ENCODE data around the gene APOM.

GRCh38 chr6:31659649-31660380 lies 4.1 kb downstream of the APOM start:
- TF ChIP-seq CTCF (IDR thresholded peaks at IDR 0.05 in 4 of 5, conservative IDR thresholded peaks at IDR 0.05 in 1 of 5): no peak
- TF ChIP-seq POLR2A (IDR thresholded peaks at IDR 0.05): no peak
